A549 (cell line): ENCODE measurements around the gene CDYL.

Experiments used
- CEBPB ChIP-seq, 2 experiments: fragments of >200 bp in 1 of 2; sonication (Bioruptor Twin) in 1 of 2; formaldehyde crosslinking in 1 of 2; IDR thresholded peaks; 2 replicates each; pipeline ENCODE4 v1.6.1; 2012 to 2016
- CTCF ChIP-seq: fragments of >200 bp; sonication (Bioruptor Twin); formaldehyde crosslinking; IDR thresholded peaks from 3 replicates; pipeline ENCODE4 v1.5.1; 2016
- EP300 ChIP-seq, 2 experiments: fragments of >200 bp; sonication (Bioruptor Twin); formaldehyde crosslinking; IDR thresholded peaks; 2 replicates in 1 of 2; 3 replicates in 1 of 2; pipeline ENCODE4 v1.6.1; 2016 to 2017
- ESRRA ChIP-seq: fragments of 150-350 bp; IDR thresholded peaks from 2 replicates; pipeline ENCODE4 v1.6.1; 2014; ENCODE audit warnings: mild to moderate bottlenecking, low read length, borderline replicate concordance
- MYC ChIP-seq: IDR thresholded peaks from 2 replicates; pipeline ENCODE4 v1.6.1; 2012; ENCODE audit warnings: mild to moderate bottlenecking, inconsistent platforms, low read length, improper control_type of control experiment, borderline replicate concordance
- PBX3 ChIP-seq: IDR thresholded peaks from 2 replicates; pipeline ENCODE4 v1.6.1; 2012
- POLR2A ChIP-seq: IDR thresholded peaks from 2 replicates; pipeline ENCODE4 v1.6.1; 2012; ENCODE audit warnings: mild to moderate bottlenecking, low read length
- RNF2 ChIP-seq: fragments of 200-600 bp; sonication (generic); IDR thresholded peaks from 2 replicates; pipeline ENCODE4 v1.6.1; 2016; ENCODE audit warnings: low read depth, mild to moderate bottlenecking, antibody characterized with exemption, moderate library complexity, borderline replicate concordance
- SREBF2 ChIP-seq: fragments of 450-650 bp; IDR thresholded peaks from 2 replicates; pipeline ENCODE4 v1.6.1; 2014; ENCODE audit warnings: mild to moderate bottlenecking, moderate library complexity
- TF ChIP-seq, protein P1 (sequence below): fragments of 150-350 bp; IDR thresholded peaks from 2 replicates; pipeline ENCODE4 v1.6.1; 2014; ENCODE audit warnings: low read depth, mild to moderate bottlenecking, low read length

DNA sequence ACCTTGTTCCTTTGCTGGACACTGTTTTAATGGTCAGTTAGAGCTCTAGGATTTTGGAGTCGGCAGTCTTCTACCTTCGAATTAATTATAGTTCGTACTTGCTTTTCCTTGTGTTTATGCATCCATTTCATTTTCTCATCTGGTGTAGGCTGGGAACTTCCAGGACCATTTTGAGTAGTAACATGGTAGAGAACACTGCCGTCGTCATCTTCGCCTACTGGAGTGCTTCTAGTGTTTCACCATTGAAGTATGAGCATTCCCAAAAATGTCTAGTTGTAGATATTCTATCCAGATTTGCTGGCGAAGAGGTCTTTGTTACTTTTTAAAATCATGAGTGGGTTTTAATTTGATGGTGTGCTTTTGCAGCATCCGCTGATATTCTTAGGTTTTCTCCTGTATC is 36.9 kb downstream of the CDYL start:
- TF ChIP-seq CTCF (no peak), POLR2A (no peak), ESRRA (no peak), CEBPB (IDR thresholded peaks at IDR 0.05) (no peak), EP300 (IDR thresholded peaks at IDR 0.05) (no peak), RNF2 (no peak), PBX3 (no peak), MYC (no peak), SREBF2 (no peak)
- TF ChIP-seq, protein P1, sequence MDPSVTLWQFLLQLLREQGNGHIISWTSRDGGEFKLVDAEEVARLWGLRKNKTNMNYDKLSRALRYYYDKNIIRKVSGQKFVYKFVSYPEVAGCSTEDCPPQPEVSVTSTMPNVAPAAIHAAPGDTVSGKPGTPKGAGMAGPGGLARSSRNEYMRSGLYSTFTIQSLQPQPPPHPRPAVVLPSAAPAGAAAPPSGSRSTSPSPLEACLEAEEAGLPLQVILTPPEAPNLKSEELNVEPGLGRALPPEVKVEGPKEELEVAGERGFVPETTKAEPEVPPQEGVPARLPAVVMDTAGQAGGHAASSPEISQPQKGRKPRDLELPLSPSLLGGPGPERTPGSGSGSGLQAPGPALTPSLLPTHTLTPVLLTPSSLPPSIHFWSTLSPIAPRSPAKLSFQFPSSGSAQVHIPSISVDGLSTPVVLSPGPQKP = no peak
